Calu3 (cell line): Measurements from ENCODE around the gene PRUNE2. TPM values are rescaled to one million over a fixed set of nuclear protein-coding genes. Genes with fewer than 3 reads are reported as not detected.

Experiments
- BruUV-seq: library from RNA; stranded (reverse); fragments of 400-500 nt; replicated peaks from 2 replicates; lab custom pipeline; 2021; lab: Mats Ljungman, UMichigan
- CTCF ChIA-PET: fragments of 300-600 bp; sonication (Branson Sonifier 250); formaldehyde crosslinking; loops from one replicate; lab custom pipeline; 2022; ENCODE audit warnings: antibody characterized with exemption; lab: Charles Lee
- DNase-seq: peaks from one replicate; pipeline ENCODE4 v3.0.0; 2022
- H3K27ac Mint-ChIP-seq: one replicate; pipeline ENCODE4 v1.8.0; 2022; ENCODE audit warnings: mixed read lengths; ENCODE audit not compliant: unreplicated experiment
- H3K27me3 Mint-ChIP-seq: one replicate; pipeline ENCODE4 v1.8.0; 2022; ENCODE audit warnings: mixed read lengths; ENCODE audit not compliant: unreplicated experiment
- H3K36me3 Mint-ChIP-seq: one replicate; pipeline ENCODE4 v1.8.0; 2022; ENCODE audit warnings: mild to moderate bottlenecking, moderate library complexity, mixed read lengths; ENCODE audit not compliant: insufficient read depth, unreplicated experiment
- H3K4me1 Mint-ChIP-seq: one replicate; pipeline ENCODE4 v1.8.0; 2022; ENCODE audit warnings: mild to moderate bottlenecking, low read depth, mixed read lengths; ENCODE audit not compliant: unreplicated experiment
- H3K4me3 Mint-ChIP-seq: one replicate; pipeline ENCODE4 v1.8.0; 2022; ENCODE audit warnings: mild to moderate bottlenecking, low read depth, moderate library complexity, mixed read lengths; ENCODE audit not compliant: unreplicated experiment
- H3K9me3 Mint-ChIP-seq: one replicate; pipeline ENCODE4 v1.8.0; 2022; ENCODE audit warnings: low read depth, mixed read lengths; ENCODE audit not compliant: unreplicated experiment
- intact Hi-C: fragments of 100-400 bp; cut with micrococcal nuclease; formaldehyde crosslinking; loops from one replicate; pipeline ENCODE4 v1.10.0; 2022; ENCODE audit not compliant: unreplicated experiment
- total RNA-seq: library from RNA; stranded (reverse); gene quantifications from 2 replicates; pipeline ENCODE4 v1.2.3, GENCODE V29; 2022
- TF ChIP-seq, protein P1 (sequence below): fragments of 200-600 bp; IDR thresholded peaks from one replicate; pipeline ENCODE4 v1.8.0; 2022; ENCODE audit warnings: antibody characterized with exemption; ENCODE audit not compliant: unreplicated experiment

PRUNE2 gene
- total RNA-seq, 1 experiment from 2014 or later, result 0.07 TPM

DNA sequence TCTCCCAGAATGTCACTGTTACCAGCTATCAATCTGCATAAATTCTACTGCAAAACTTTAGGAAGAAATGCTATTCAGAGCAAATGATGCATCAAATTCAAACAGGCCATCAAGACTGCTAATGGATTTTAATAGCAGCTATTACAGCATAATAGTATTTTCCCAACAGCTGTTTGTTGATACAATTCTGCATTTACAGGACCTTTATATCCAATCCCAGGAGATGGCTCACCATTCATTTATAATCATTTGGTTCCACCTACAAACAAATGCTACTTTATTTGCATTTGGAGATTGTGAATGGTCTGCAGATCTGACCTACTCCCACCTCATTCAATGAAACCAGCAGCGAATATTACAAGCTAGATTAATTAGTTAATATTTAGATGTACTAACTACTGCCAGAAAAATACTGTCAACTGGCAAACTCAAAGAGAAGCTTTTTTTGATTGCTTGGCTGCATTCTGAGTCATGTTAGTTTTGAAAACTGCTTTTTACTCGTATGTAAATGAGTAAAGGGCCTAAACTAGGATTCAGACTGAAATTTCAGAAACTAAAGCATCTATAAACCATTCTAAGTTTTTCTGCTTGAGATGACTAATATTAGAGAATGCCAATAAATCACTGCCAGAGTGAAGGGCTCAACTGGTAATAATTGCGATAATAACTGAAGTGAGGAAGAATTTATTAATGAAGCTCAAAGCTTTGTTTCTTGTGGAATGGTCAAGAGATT, 148.8 kb downstream of the PRUNE2 start:
- TF ChIP-seq, protein P1, sequence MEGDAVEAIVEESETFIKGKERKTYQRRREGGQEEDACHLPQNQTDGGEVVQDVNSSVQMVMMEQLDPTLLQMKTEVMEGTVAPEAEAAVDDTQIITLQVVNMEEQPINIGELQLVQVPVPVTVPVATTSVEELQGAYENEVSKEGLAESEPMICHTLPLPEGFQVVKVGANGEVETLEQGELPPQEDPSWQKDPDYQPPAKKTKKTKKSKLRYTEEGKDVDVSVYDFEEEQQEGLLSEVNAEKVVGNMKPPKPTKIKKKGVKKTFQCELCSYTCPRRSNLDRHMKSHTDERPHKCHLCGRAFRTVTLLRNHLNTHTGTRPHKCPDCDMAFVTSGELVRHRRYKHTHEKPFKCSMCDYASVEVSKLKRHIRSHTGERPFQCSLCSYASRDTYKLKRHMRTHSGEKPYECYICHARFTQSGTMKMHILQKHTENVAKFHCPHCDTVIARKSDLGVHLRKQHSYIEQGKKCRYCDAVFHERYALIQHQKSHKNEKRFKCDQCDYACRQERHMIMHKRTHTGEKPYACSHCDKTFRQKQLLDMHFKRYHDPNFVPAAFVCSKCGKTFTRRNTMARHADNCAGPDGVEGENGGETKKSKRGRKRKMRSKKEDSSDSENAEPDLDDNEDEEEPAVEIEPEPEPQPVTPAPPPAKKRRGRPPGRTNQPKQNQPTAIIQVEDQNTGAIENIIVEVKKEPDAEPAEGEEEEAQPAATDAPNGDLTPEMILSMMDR, result no peak
- Mint-ChIP-seq H3K9me3 (no peaks in the 10 kb centered on the region), H3K4me1 (no peaks in the 10 kb centered on the region), H3K4me3 (no peak overlapping the region), H3K27me3 (peaks cover 15% of the 10 kb centered on the region), H3K27ac (no peak overlapping the region), H3K36me3 (no peaks in the 10 kb centered on the region)
- no peak for DNase-seq
- CTCF ChIA-PET, result no interaction called here
- intact Hi-C loops, result loop anchor here (5.0 kb wide), 1 partner anchor 230 kb away; no protein-coding TSS in a partner anchor
- no TSS peak for BruUV-seq

DNA sequence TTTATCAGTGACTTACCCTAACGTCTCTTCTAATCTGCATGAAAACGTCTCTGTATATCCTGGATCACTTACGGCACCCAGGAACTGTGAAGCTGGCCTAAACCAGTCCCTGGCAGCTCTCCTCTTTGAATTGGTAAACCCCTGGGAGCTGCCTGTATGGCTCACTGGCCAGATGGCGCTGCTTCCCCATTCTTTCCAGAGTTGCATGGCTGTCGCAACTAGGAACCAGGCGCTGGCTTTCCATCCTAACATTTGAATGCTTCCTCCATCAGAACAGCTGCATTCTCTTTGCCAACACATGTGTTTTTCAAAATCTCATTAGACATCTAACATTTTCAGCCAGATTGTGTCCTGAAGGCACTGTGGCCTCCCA, 149.7 kb downstream of the PRUNE2 start:
- Mint-ChIP-seq H3K9me3 (no peaks in the 10 kb centered on the region), H3K36me3 (no peaks in the 10 kb centered on the region), H3K27ac (no peak overlapping the region), H3K27me3 (peaks cover 15% of the 10 kb centered on the region), H3K4me3 (no peak overlapping the region), H3K4me1 (no peaks in the 10 kb centered on the region)
- BruUV-seq, result no TSS peak
- CTCF ChIA-PET, result no interaction called here
- intact Hi-C loops, result loop anchor here (5.0 kb wide), 1 partner anchor 231 kb away; no protein-coding TSS in a partner anchor
- TF ChIP-seq, protein P1, result no peak
- peak; percentile 11 for DNase-seq

DNA sequence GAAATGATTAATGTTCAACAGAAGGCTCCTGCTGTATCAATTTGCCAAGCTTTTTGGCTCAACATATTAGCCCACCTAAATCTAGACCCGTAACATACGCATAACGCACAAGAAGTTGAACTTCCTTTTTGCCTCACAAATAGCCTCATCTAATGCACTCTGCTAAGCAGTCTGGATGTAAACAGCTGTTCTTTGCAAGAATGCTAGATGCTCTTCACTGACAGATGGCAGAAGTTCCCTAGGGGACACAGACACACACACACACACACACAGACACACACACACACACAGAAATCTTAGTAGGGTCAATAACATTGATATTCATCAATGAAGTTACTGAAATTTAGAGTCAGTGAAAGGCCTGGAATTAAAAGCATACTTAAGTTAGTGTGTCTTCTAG, 154.9 kb downstream of the PRUNE2 start:
- Mint-ChIP-seq H3K36me3 (no peaks in the 10 kb centered on the region), H3K9me3 (no peaks in the 10 kb centered on the region), H3K27ac (no peak overlapping the region), H3K4me1 (no peaks in the 10 kb centered on the region), H3K27me3 (peaks cover 23% of the 10 kb centered on the region), H3K4me3 (no peak overlapping the region)
- CTCF ChIA-PET, result no interaction called here
- TF ChIP-seq, protein P1, result no peak
- BruUV-seq, result no TSS peak
- DNase-seq, result no peak
- intact Hi-C loops, result no loop called here

DNA sequence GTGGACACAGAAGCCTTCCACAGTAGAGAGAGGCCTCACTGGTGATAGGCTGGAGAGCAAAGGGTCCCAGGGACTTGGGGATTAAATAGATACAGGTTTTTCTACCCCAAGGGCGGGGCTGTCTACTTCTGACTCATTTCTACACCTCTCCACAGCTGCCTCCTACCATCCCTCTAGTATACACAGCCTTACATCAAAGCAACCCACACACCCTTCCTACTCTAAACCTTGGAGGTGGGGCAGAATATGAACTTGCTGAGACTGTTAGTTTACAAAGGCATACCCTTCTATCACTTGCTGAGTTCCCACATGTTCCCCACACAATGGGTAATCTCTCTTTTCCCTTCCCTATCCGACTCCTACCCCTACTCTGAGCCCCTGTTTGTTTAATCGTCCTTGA, 161.6 kb downstream of the PRUNE2 start:
- CTCF ChIA-PET, result no interaction called here
- Mint-ChIP-seq H3K27me3 (peaks cover 39% of the 10 kb centered on the region), H3K4me1 (no peaks in the 10 kb centered on the region), H3K9me3 (no peaks in the 10 kb centered on the region), H3K4me3 (no peak overlapping the region), H3K36me3 (no peaks in the 10 kb centered on the region), H3K27ac (no peak overlapping the region)
- no peak for DNase-seq
- TF ChIP-seq, protein P1, result no peak
- BruUV-seq, result no TSS peak
- intact Hi-C loops, result no loop called here
